Osteocyte (in vitro differentiated cells): Measurements from ENCODE around the gene VAV3. TPM values are rescaled to one million over a fixed set of nuclear protein-coding genes. Genes with fewer than 3 reads are reported as not detected.
"Not testable (repeated sequence)": the region's sequence is repeated elsewhere in the genome, so short reads cannot be mapped to it uniquely, and the experiment has no call there.

ENCODE experiments used
- DNase-seq: peaks from one replicate; pipeline ENCODE4 v3.0.0; 2021; ENCODE audit warnings: mixed read lengths; ENCODE audit not compliant: unreplicated experiment; ENCODE audit errors: extremely low spot score
- H3K27ac Mint-ChIP-seq: one replicate; pipeline ENCODE4 v1.8.0; 2021; ENCODE audit warnings: mild to moderate bottlenecking, mixed read lengths; ENCODE audit not compliant: unreplicated experiment
- H3K27me3 Mint-ChIP-seq: one replicate; pipeline ENCODE4 v1.8.0; 2021; ENCODE audit warnings: mixed read lengths; ENCODE audit not compliant: unreplicated experiment
- H3K36me3 Mint-ChIP-seq: one replicate; pipeline ENCODE4 v1.8.0; 2021; ENCODE audit warnings: mixed read lengths; ENCODE audit not compliant: unreplicated experiment
- H3K4me1 Mint-ChIP-seq: one replicate; pipeline ENCODE4 v1.8.0; 2021; ENCODE audit warnings: mixed read lengths; ENCODE audit not compliant: unreplicated experiment
- H3K4me3 Mint-ChIP-seq: one replicate; pipeline ENCODE4 v1.8.0; 2021; ENCODE audit warnings: mild to moderate bottlenecking, moderate library complexity, mixed read lengths; ENCODE audit not compliant: unreplicated experiment
- H3K9me3 Mint-ChIP-seq: one replicate; pipeline ENCODE4 v1.8.0; 2021; ENCODE audit warnings: mixed read lengths; ENCODE audit not compliant: unreplicated experiment
- CTCF ChIP-seq: fragments of 200-600 bp; sonication (generic); IDR thresholded peaks from 2 replicates; pipeline ENCODE4 v1.5.0; 2021; ENCODE audit warnings: antibody characterized with exemption, mild to moderate bottlenecking, moderate library complexity
- total RNA-seq: library from RNA; stranded (reverse); gene quantifications from 2 replicates; pipeline ENCODE4 v1.2.1, GENCODE V29; 2021

The VAV3 gene
- total RNA-seq, 1 donor from 2014 or later: not detected

GRCh38 chr1:107659961-107660360, 305.0 kb downstream of the VAV3 start:
- DNase-seq: no peak
- Mint-ChIP-seq H3K4me3 (no peak overlapping the region), H3K36me3 (no peaks in the 10 kb centered on the region), H3K4me1 (no peaks in the 10 kb centered on the region), H3K27me3 (no peaks in the 10 kb centered on the region), H3K27ac (no peak overlapping the region), H3K9me3 (no peaks in the 10 kb centered on the region)
- no peak for TF ChIP-seq CTCF

- H3K27ac Mint-ChIP-seq: no peak overlapping the region
- no peak for TF ChIP-seq CTCF
- DNase-seq: no peak
- no peaks in the 10 kb centered on the region for H3K27me3 Mint-ChIP-seq
- no peaks in the 10 kb centered on the region for H3K4me1 Mint-ChIP-seq
- no peaks in the 10 kb centered on the region for H3K9me3 Mint-ChIP-seq
- no peak overlapping the region for H3K4me3 Mint-ChIP-seq
- H3K36me3 Mint-ChIP-seq: no peaks in the 10 kb centered on the region
These were observed 307.6 kb downstream of the VAV3 start for GRCh38 chr1:107657356-107657755.

GRCh38 chr1:107653765-107654164, 311.2 kb downstream of the VAV3 start:
- Mint-ChIP-seq H3K36me3 (no peaks in the 10 kb centered on the region), H3K27ac (no peak overlapping the region), H3K9me3 (no peaks in the 10 kb centered on the region), H3K4me3 (no peak overlapping the region), H3K4me1 (no peaks in the 10 kb centered on the region), H3K27me3 (no peaks in the 10 kb centered on the region)
- TF ChIP-seq CTCF: no peak
- DNase-seq: no peak

GRCh38 chr1:107653005-107653404, 312.0 kb downstream of the VAV3 start:
- Mint-ChIP-seq H3K36me3 (no peaks in the 10 kb centered on the region), H3K4me3 (no peak overlapping the region), H3K4me1 (peaks cover 1% of the 10 kb centered on the region), H3K27me3 (no peaks in the 10 kb centered on the region), H3K9me3 (no peaks in the 10 kb centered on the region), H3K27ac (no peak overlapping the region)
- no peak for TF ChIP-seq CTCF
- DNase-seq: no peak

GRCh38 chr1:107650825-107651224, 314.2 kb downstream of the VAV3 start:
- H3K4me1 Mint-ChIP-seq, H3K4me3 Mint-ChIP-seq, DNase-seq, H3K9me3 Mint-ChIP-seq, H3K27ac Mint-ChIP-seq, H3K27me3 Mint-ChIP-seq, H3K36me3 Mint-ChIP-seq: not testable (repeated sequence)

GRCh38 chr1:107649023-107649422, 316.0 kb downstream of the VAV3 start:
- Mint-ChIP-seq H3K27ac (no peak overlapping the region), H3K27me3 (no peaks in the 10 kb centered on the region), H3K36me3 (no peaks in the 10 kb centered on the region), H3K4me1 (peaks cover 4% of the 10 kb centered on the region), H3K9me3 (no peaks in the 10 kb centered on the region), H3K4me3 (no peak overlapping the region)
- no peak for TF ChIP-seq CTCF
- no peak for DNase-seq
